Activated CD4-positive, alpha-beta T cell treated with anti-CD3 and anti-CD28 coated beads, Interleukin-2, amount 10 ng/mL, durations not matched to agents 24 days and 14 days (primary cell): ENCODE data around the gene LRRC4C. TPM values are rescaled to one million over a fixed set of nuclear protein-coding genes. Genes with fewer than 3 reads are reported as not detected.

Source experiments
- DNase-seq: peaks from one replicate; pipeline ENCODE4 v3.0.0; 2022
- H3K27ac Mint-ChIP-seq: one replicate; pipeline ENCODE4 v1.8.0; 2022; ENCODE audit warnings: mild to moderate bottlenecking, mixed read lengths
- H3K27me3 Mint-ChIP-seq: one replicate; pipeline ENCODE4 v1.8.0; 2022; ENCODE audit warnings: mixed read lengths
- H3K36me3 Mint-ChIP-seq: one replicate; pipeline ENCODE4 v1.8.0; 2022; ENCODE audit warnings: low read depth, mild to moderate bottlenecking, mixed read lengths
- H3K4me1 Mint-ChIP-seq: one replicate; pipeline ENCODE4 v1.8.0; 2021; ENCODE audit warnings: mixed read lengths
- H3K4me3 Mint-ChIP-seq: one replicate; pipeline ENCODE4 v1.8.0; 2022; ENCODE audit warnings: mild to moderate bottlenecking, moderate library complexity, mixed read lengths
- H3K9me3 Mint-ChIP-seq: one replicate; pipeline ENCODE4 v1.8.0; 2021; ENCODE audit warnings: mixed read lengths
- intact Hi-C: fragments of 100-400 bp; cut with micrococcal nuclease; formaldehyde crosslinking; loops from one replicate; pipeline ENCODE4 v1.15.1; 2023
- total RNA-seq: library from RNA; stranded (reverse); gene quantifications from 2 replicates; pipeline ENCODE4 v1.2.3, GENCODE V29; 2022

LRRC4C gene
- total RNA-seq, 1 donor from 2014 or later, result not detected

GRCh38 chr11:40285558-40285957 lies 1173.9 kb downstream of the LRRC4C start:
- Mint-ChIP-seq H3K4me1 (no peaks in the 10 kb centered on the region), H3K4me3 (no peak overlapping the region)
- intact Hi-C loops, result no loop called here

GRCh38 chr11:40281052-40281580 lies 1178.3 kb downstream of the LRRC4C start:
- Mint-ChIP-seq H3K27me3 (no peaks in the 10 kb centered on the region), H3K4me1 (no peaks in the 10 kb centered on the region), H3K27ac (no peak overlapping the region), H3K9me3 (peaks cover 3% of the 10 kb centered on the region), H3K4me3 (no peak overlapping the region), H3K36me3 (no peaks in the 10 kb centered on the region)
- intact Hi-C loops, result no loop called here
- DNase-seq, result no peak

More at GRCh38 chr11:40285558-40285957, 1173.9 kb downstream of the LRRC4C start:
- Mint-ChIP-seq H3K27me3 (no peaks in the 10 kb centered on the region), H3K36me3 (no peaks in the 10 kb centered on the region), H3K27ac (no peak overlapping the region), H3K9me3 (peaks cover 3% of the 10 kb centered on the region)
- no peak for DNase-seq

GRCh38 chr11:40280159-40281051 lies 1179.0 kb downstream of the LRRC4C start:
- no peak for DNase-seq
- intact Hi-C loops, result no loop called here
- no peak overlapping the region for H3K4me3 Mint-ChIP-seq
- peaks cover 3% of the 10 kb centered on the region for H3K9me3 Mint-ChIP-seq
- H3K27me3 Mint-ChIP-seq, result no peaks in the 10 kb centered on the region
- H3K36me3 Mint-ChIP-seq, result no peaks in the 10 kb centered on the region
- H3K27ac Mint-ChIP-seq, result no peak overlapping the region
- no peaks in the 10 kb centered on the region for H3K4me1 Mint-ChIP-seq

GRCh38 chr11:40276960-40277359 lies 1182.5 kb downstream of the LRRC4C start:
- Mint-ChIP-seq H3K36me3 (no peaks in the 10 kb centered on the region), H3K4me1 (no peaks in the 10 kb centered on the region), H3K27me3 (no peaks in the 10 kb centered on the region), H3K4me3 (no peak overlapping the region), H3K27ac (no peak overlapping the region), H3K9me3 (peaks cover 3% of the 10 kb centered on the region)
- intact Hi-C loops, result no loop called here
- no peak for DNase-seq

- intact Hi-C loops, result no loop called here
- Mint-ChIP-seq H3K4me1 (no peaks in the 10 kb centered on the region), H3K36me3 (no peaks in the 10 kb centered on the region), H3K9me3 (peaks cover 3% of the 10 kb centered on the region), H3K4me3 (no peak overlapping the region), H3K27ac (no peak overlapping the region), H3K27me3 (no peaks in the 10 kb centered on the region)
- no peak for DNase-seq
Observed at GRCh38 chr11:40274017-40274416, 1185.4 kb downstream of the LRRC4C start.

- H3K27ac Mint-ChIP-seq, result no peak overlapping the region
- no peak overlapping the region for H3K4me3 Mint-ChIP-seq
- peaks cover 3% of the 10 kb centered on the region for H3K9me3 Mint-ChIP-seq
- H3K4me1 Mint-ChIP-seq, result no peaks in the 10 kb centered on the region
- intact Hi-C loops, result no loop called here
- no peak for DNase-seq
- H3K36me3 Mint-ChIP-seq, result no peaks in the 10 kb centered on the region
- H3K27me3 Mint-ChIP-seq, result no peaks in the 10 kb centered on the region
Observed at GRCh38 chr11:40273192-40273732, 1186.2 kb downstream of the LRRC4C start.

GRCh38 chr11:40271361-40271760 lies 1188.1 kb downstream of the LRRC4C start:
- Mint-ChIP-seq H3K27ac (no peak overlapping the region), H3K4me1 (no peaks in the 10 kb centered on the region), H3K36me3 (no peaks in the 10 kb centered on the region), H3K27me3 (no peaks in the 10 kb centered on the region), H3K4me3 (no peak overlapping the region), H3K9me3 (peaks cover 3% of the 10 kb centered on the region)
- intact Hi-C loops, result no loop called here
- DNase-seq, result no peak

GRCh38 chr11:40269865-40270264 lies 1189.6 kb downstream of the LRRC4C start:
- Mint-ChIP-seq H3K4me3 (no peak overlapping the region), H3K4me1 (no peaks in the 10 kb centered on the region), H3K36me3 (no peaks in the 10 kb centered on the region), H3K27me3 (no peaks in the 10 kb centered on the region), H3K9me3 (peaks cover 8% of the 10 kb centered on the region), H3K27ac (no peak overlapping the region)
- intact Hi-C loops, result no loop called here
- no peak for DNase-seq

- intact Hi-C loops, result no loop called here
- Mint-ChIP-seq H3K36me3 (no peaks in the 10 kb centered on the region), H3K4me3 (no peak overlapping the region), H3K27ac (no peak overlapping the region), H3K9me3 (peaks cover 8% of the 10 kb centered on the region), H3K4me1 (no peaks in the 10 kb centered on the region), H3K27me3 (no peaks in the 10 kb centered on the region)
- DNase-seq, result no peak
Observed at GRCh38 chr11:40268551-40268950, 1190.9 kb downstream of the LRRC4C start.

- Mint-ChIP-seq H3K27me3 (no peaks in the 10 kb centered on the region), H3K27ac (no peak overlapping the region), H3K4me3 (no peak overlapping the region), H3K4me1 (no peaks in the 10 kb centered on the region), H3K36me3 (no peaks in the 10 kb centered on the region), H3K9me3 (peaks cover 2% of the 10 kb centered on the region)
- intact Hi-C loops, result no loop called here
- DNase-seq, result no peak
Observed at GRCh38 chr11:40255457-40255856, 1204.0 kb downstream of the LRRC4C start.

- Mint-ChIP-seq H3K27me3 (no peaks in the 10 kb centered on the region), H3K4me3 (no peak overlapping the region), H3K27ac (no peak overlapping the region), H3K4me1 (no peaks in the 10 kb centered on the region), H3K36me3 (no peaks in the 10 kb centered on the region), H3K9me3 (peaks cover 5% of the 10 kb centered on the region)
- no peak for DNase-seq
- intact Hi-C loops, result no loop called here
Observed at GRCh38 chr11:40253166-40253565, 1206.3 kb downstream of the LRRC4C start.

- Mint-ChIP-seq H3K27ac (no peak overlapping the region), H3K4me3 (no peak overlapping the region), H3K27me3 (no peaks in the 10 kb centered on the region), H3K9me3 (peaks cover 6% of the 10 kb centered on the region), H3K4me1 (no peaks in the 10 kb centered on the region), H3K36me3 (no peaks in the 10 kb centered on the region)
- no peak for DNase-seq
- intact Hi-C loops, result no loop called here
Observed at GRCh38 chr11:40252236-40252635, 1207.2 kb downstream of the LRRC4C start.

- peaks cover 4% of the 10 kb centered on the region for H3K9me3 Mint-ChIP-seq
- no peak overlapping the region for H3K27ac Mint-ChIP-seq
- intact Hi-C loops, result no loop called here
- no peaks in the 10 kb centered on the region for H3K27me3 Mint-ChIP-seq
- DNase-seq, result no peak
- H3K4me3 Mint-ChIP-seq, result no peak overlapping the region
- no peaks in the 10 kb centered on the region for H3K36me3 Mint-ChIP-seq
- H3K4me1 Mint-ChIP-seq, result no peaks in the 10 kb centered on the region
Observed at GRCh38 chr11:40246983-40247382, 1212.5 kb downstream of the LRRC4C start.

- H3K9me3 Mint-ChIP-seq, result no peaks in the 10 kb centered on the region
- no peaks in the 10 kb centered on the region for H3K27me3 Mint-ChIP-seq
- no peak overlapping the region for H3K4me3 Mint-ChIP-seq
- no peaks in the 10 kb centered on the region for H3K36me3 Mint-ChIP-seq
- no peaks in the 10 kb centered on the region for H3K4me1 Mint-ChIP-seq
- no peak overlapping the region for H3K27ac Mint-ChIP-seq
- DNase-seq, result no peak
- intact Hi-C loops, result no loop called here
Observed at GRCh38 chr11:40241524-40242051, 1217.9 kb downstream of the LRRC4C start.
